B cell (primary cell): Measurements from ENCODE around the gene STIM1. TPM values are rescaled to one million over a fixed set of nuclear protein-coding genes. Genes with fewer than 3 reads are reported as not detected.

Experiments
- ATAC-seq: fragments of 200-7000 bp; cut with Tn5 transposase; one replicate; pipeline ENCODE4 v1.10.0; 2021; ENCODE audit warnings: low read depth, mild to moderate bottlenecking, moderate number of reproducible peaks, moderate library complexity
- CTCF ChIA-PET: fragments of 350-600 bp; sonication (Branson Sonifier 250); formaldehyde crosslinking; loops from one replicate; lab custom pipeline; 2021; ENCODE audit warnings: antibody characterized with exemption, inconsistent platforms; lab: Charles Lee
- POLR2A ChIA-PET: fragments of 350-600 bp; sonication (Branson Sonifier 250); formaldehyde crosslinking; loops from one replicate; lab custom pipeline; 2021; ENCODE audit warnings: antibody characterized with exemption; lab: Charles Lee
- DNase-seq: peaks from one replicate; pipeline ENCODE4 v3.0.0; 2013
- H2AFZ ChIP-seq: 2 replicates; pipeline ENCODE4 v1.6.1; 2012; ENCODE audit warnings: mild to moderate bottlenecking, low read depth, low read length; ENCODE audit not compliant: insufficient read depth, poor library complexity, severe bottlenecking
- H3K27ac ChIP-seq, 2 donors: 1 replicate in 1 of 2; 2 replicates in 1 of 2; pipeline ENCODE4 v1.5.1; 2012 to 2013; ENCODE audit warnings: low read length in 2 of 2, mild to moderate bottlenecking in 2 of 2, moderate library complexity in 1 of 2
- H3K27me3 ChIP-seq, 4 experiments: fragments of 200-600 bp in 1 of 4; sonication (generic) in 1 of 4; replicated peaks in 1 of 4; 1 replicate in 2 of 4; 2 replicates in 2 of 4; pipeline versions ENCODE4 v1.6.1 to v1.7.0; 2013 to 2016; ENCODE audit warnings: low read length in 3 of 4, mild to moderate bottlenecking in 2 of 4, mixed read lengths in 1 of 4, moderate library complexity in 1 of 4; ENCODE audit not compliant: insufficient read depth in 4 of 4, control insufficient read depth in 3 of 4; ENCODE audit errors: control extremely low read depth in 1 of 4
- H3K36me3 ChIP-seq, 2 experiments: replicated peaks in 1 of 2; 1 replicate in 1 of 2; 2 replicates in 1 of 2; pipeline versions ENCODE4 v1.6.1 to v1.7.1; 2013; ENCODE audit warnings: low read length in 1 of 2; ENCODE audit not compliant: insufficient read depth in 2 of 2, control insufficient read depth in 1 of 2; ENCODE audit errors: control extremely low read depth in 1 of 2, extremely low read depth in 1 of 2
- H3K4me1 ChIP-seq, 2 donors: fragments of 200-600 bp in 1 of 2; sonication (generic) in 1 of 2; 1 replicate in 1 of 2; 2 replicates in 1 of 2; pipeline versions ENCODE4 v1.5.1 to v1.6.1; 2013 to 2017; ENCODE audit warnings: low read length in 2 of 2; ENCODE audit not compliant: control insufficient read depth in 2 of 2, insufficient read depth in 2 of 2
- H3K4me2 ChIP-seq: replicated peaks from 2 replicates; pipeline ENCODE3; 2012; ENCODE audit warnings: mild to moderate bottlenecking, low read depth, low read length; ENCODE audit not compliant: poor library complexity, severe bottlenecking
- H3K4me3 ChIP-seq, 5 experiments: fragments of 200-600 bp in 1 of 5; sonication (generic) in 1 of 5; 1 replicate in 3 of 5; 2 replicates in 2 of 5; pipeline versions ENCODE4 v1.5.1 to v1.7.0; 2011 to 2016; ENCODE audit warnings: low read length in 4 of 5, mild to moderate bottlenecking in 4 of 5, low read depth in 2 of 5, control low read depth in 1 of 5, moderate library complexity in 1 of 5; ENCODE audit not compliant: insufficient read depth in 1 of 5; ENCODE audit errors: control extremely low read depth in 1 of 5, extremely low read depth in 1 of 5
- H3K79me2 ChIP-seq: fragments of 200-600 bp; sonication (generic); one replicate; pipeline ENCODE4 v1.6.0; 2016; ENCODE audit warnings: low read length; ENCODE audit not compliant: control insufficient read depth, insufficient read depth
- H3K9ac ChIP-seq: fragments of 200-600 bp; sonication (generic); 2 replicates; pipeline ENCODE4 v1.6.1; 2017; ENCODE audit warnings: mild to moderate bottlenecking, low read length, moderate library complexity
- H3K9me3 ChIP-seq, 3 donors: one replicate each; pipeline versions ENCODE4 v1.6.1 to v1.7.1; 2013; ENCODE audit warnings: low read length in 2 of 3; ENCODE audit not compliant: control insufficient read depth in 2 of 3, insufficient read depth in 1 of 3; ENCODE audit errors: control extremely low read depth in 1 of 3
- H4K20me1 ChIP-seq: 2 replicates; pipeline ENCODE4 v1.6.0; 2012; ENCODE audit warnings: mild to moderate bottlenecking, low read length; ENCODE audit not compliant: insufficient read depth, control insufficient read depth, poor library complexity, severe bottlenecking
- H3K27ac Mint-ChIP-seq: one replicate; pipeline ENCODE4 v1.8.0; 2021; ENCODE audit warnings: mixed read lengths
- H3K27me3 Mint-ChIP-seq: one replicate; pipeline ENCODE4 v1.8.0; 2021; ENCODE audit warnings: mixed read lengths
- H3K4me1 Mint-ChIP-seq: one replicate; pipeline ENCODE4 v1.8.0; 2021; ENCODE audit warnings: mixed read lengths
- H3K4me3 Mint-ChIP-seq: one replicate; pipeline ENCODE4 v1.8.0; 2021; ENCODE audit warnings: mixed read lengths
- H3K9me3 Mint-ChIP-seq: one replicate; pipeline ENCODE4 v1.8.0; 2022; ENCODE audit warnings: mixed read lengths; ENCODE audit not compliant: insufficient read depth
- CTCF ChIP-seq: fragments of 200-600 bp; IDR thresholded peaks from one replicate; pipeline ENCODE4 v1.8.0; 2022; ENCODE audit warnings: antibody characterized with exemption, mild to moderate bottlenecking
- EZH2 ChIP-seq: IDR thresholded peaks from 2 replicates; pipeline ENCODE4 v1.6.1; 2012; ENCODE audit warnings: borderline replicate concordance, low read depth, mild to moderate bottlenecking, moderate library complexity, low read length; ENCODE audit not compliant: insufficient read depth, poor library complexity, severe bottlenecking
- WGBS: methylation state at CpG from one replicate; pipeline ENCODE4 v1.1.5; 2013; ENCODE audit warnings: missing lambda C conversion rate; ENCODE audit not compliant: insufficient coverage; 5-methylcytosine and 5-hydroxymethylcytosine counted together
- intact Hi-C: fragments of 100-400 bp; cut with micrococcal nuclease; formaldehyde crosslinking; loops from one replicate; pipeline ENCODE4 v1.10.0; 2022
- polyA minus RNA-seq: library from RNA; depleted of rRNA, polyadenylated mRNA; stranded (reverse); fragments of >200 nt; gene quantifications from 2 replicates; pipeline ENCODE4 v1.2.3, GENCODE V29; 2012
- polyA plus RNA-seq: library from polyadenylated mRNA; depleted of rRNA; stranded (reverse); fragments of >200 nt; gene quantifications from 2 replicates; pipeline ENCODE4 v1.2.3, GENCODE V29; 2012
- total RNA-seq, 2 donors: library from RNA; stranded (reverse); fragments of 120-200 nt in 1 of 2; gene quantifications; 1 replicate in 1 of 2; 2 replicates in 1 of 2; pipeline versions ENCODE4 v1.2.3 to v1.2.4, GENCODE V29; 2013 to 2022

Gene STIM1
- 74.8 and 76.7 TPM in 2 replicates for total RNA-seq
- total RNA-seq (2013): 34.4 TPM
- 59.4 and 59.8 TPM in 2 replicates for polyA plus RNA-seq
- polyA minus RNA-seq: 71.2 and 124 TPM in 2 replicates

DNA sequence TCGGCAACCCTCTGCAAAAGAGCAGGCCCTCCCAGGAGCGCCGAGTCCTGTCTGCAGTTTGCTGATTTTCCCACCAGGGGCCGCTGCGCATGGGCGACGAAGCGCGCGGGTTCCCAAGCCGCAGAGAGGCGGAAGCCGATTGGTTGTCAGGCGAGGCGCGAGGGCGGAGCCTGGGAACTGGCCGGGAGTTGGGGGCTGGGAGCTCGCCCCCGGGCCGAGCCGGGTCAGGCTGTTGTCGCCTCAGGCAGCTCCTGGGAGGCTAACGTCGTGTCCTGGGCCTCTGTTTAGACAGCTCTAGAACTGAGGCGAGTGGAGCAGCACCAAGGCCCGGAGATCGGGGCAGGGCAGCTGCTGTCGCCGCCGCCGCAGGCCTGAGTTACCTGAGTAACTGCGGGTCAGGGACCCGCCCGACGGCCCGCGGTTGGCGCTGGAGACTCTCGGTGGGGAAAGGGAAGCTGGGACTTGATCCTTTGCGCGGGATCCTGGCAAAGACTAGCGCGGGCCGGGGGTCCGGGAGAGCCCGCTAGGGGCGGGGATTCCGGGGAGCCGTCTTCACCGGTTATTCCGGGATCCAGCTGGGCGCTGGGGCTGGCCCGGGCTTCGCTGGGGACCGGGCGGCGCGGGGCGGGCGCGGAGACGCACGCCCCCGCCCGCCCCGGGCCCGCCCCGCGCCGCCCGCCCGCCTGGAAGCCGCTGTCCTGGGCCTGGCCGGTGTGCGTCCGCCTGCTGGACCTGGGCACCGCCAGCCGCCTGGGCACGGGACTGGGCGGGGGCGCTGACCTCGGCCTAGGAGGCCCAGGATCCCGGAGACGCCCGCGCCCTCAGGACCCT, at the start of gene STIM1:
Gene STIM1, plus strand, starts transcription at position 688 of the 831 bp plus-strand sequence. CDS start 607 bp downstream, outside the sequence.
- peak within 1 kb of the TSS; percentile 90 for H2AFZ ChIP-seq
- intact Hi-C loops: loop anchor here (1.0 to 5.0 kb wide), 7 partner anchors 14 to 478 kb away; partner anchors contain the start of genes NUP98 and ZNF195
- no peaks in the 10 kb centered on the region for H3K9me3 ChIP-seq
- peak within 1 kb of the TSS; percentile 98 to 99 for H3K27ac ChIP-seq
- Mint-ChIP-seq H3K27ac (peak within 1 kb of the TSS; percentile 99), H3K27me3 (no peaks in the 10 kb centered on the region), H3K4me3 (peak within 1 kb of the TSS; percentile 98), H3K4me1 (peaks cover 61% of the 10 kb centered on the region), H3K9me3 (no peaks in the 10 kb centered on the region)
- TF ChIP-seq CTCF (peak; percentile 90), EZH2 (no peak)
- peaks cover 0 to 1% of the 10 kb centered on the region in 2 experiments for H3K36me3 ChIP-seq
- H3K4me1 ChIP-seq: peaks cover 61 to 63% of the 10 kb centered on the region in 2 donors
- ChIA-PET CTCF (interaction anchor here (0.6 to 36.8 kb wide), 49 partner anchors 10 to 250 kb away, joined by 3 to 819 read pairs (median 7); partner anchors contain the start of genes NUP98, PGAP2, RHOG and STIM1), POLR2A (interaction anchor here (0.7 to 3.5 kb wide), 27 partner anchors 10 to 218 kb away, joined by 3 to 69 read pairs (median 5); partner anchors contain the start of gene RHOG)
- peak within 1 kb of the TSS; percentile 78 to 93 (median 91) for H3K4me3 ChIP-seq
- H3K4me2 ChIP-seq: peak within 1 kb of the TSS; percentile 87
- under 1% methylated on average over 86 of the region's 87 CpGs for WGBS
- DNase-seq (peak; percentile 97), ATAC-seq (peak; percentile 74)
- peaks cover 63% of the 10 kb centered on the region for H3K79me2 ChIP-seq
- H4K20me1 ChIP-seq: peaks cover 39% of the 10 kb centered on the region
- H3K27me3 ChIP-seq: no peaks in the 10 kb centered on the region
- H3K9ac ChIP-seq: peak within 1 kb of the TSS; percentile 89
